Activated CD8-positive, alpha-beta memory T cell treated with anti-CD3 and anti-CD28 coated beads for 4 hours (primary cell): ENCODE results near the gene ELAC2.

ENCODE experiments used
- DNase-seq, 2 donors: peaks; one replicate each; pipeline ENCODE4 v3.0.0-alpha.2; 2020; ENCODE audit warnings: low read depth in 2 of 2

The ELAC2 gene

GRCh38 chr17:12958786-12959185, 59.0 kb downstream of the ELAC2 start:
- no peak for DNase-seq

GRCh38 chr17:12955521-12955920, 62.3 kb downstream of the ELAC2 start:
- DNase-seq: no peak

DNA sequence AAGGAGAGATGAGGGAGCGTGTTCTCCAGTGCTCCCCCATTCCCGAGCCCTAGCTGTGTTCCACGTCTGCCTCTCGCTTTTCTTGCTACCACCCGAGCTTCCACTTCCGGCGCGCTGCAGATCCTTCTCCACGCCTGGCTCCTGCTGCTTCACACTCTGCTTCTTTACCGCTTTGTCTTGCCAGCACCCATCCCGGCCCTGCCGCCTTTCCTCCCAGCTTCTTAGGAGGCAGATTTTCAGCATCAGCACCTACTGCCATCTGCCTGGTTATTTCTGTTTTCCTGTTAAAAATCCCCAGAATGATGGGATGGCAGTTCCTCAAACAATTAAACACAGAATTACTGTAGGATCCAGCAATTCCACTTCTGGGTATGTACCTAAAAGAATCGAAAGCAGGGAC, 64.7 kb downstream of the ELAC2 start:
- no peak for DNase-seq

- DNase-seq: no peak
Observed at GRCh38 chr17:12952012-12952411, 65.8 kb downstream of the ELAC2 start.

DNA sequence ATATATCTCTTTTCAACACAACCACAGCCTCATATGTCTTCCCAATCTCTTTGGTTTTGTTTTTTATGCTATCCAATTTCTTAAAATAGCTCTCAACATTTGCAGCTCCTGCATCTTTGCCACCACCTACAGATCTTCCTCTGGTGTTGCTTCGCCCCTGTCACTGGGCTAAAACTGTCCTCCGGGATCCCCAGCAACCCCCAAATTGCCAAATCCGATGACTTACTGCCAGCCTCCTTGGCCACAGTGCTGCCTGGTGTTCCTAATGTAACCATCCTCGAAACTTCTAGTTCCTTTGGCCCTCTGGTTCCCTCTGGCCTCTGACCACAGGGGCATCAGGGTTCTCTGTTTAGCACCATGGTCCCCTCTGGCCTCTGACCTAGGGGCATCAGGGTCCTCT, 70.8 kb downstream of the ELAC2 start:
- no peak for DNase-seq
